ENCODE measurements around the gene SLU7.

SLU7 gene

GRCh38 chr5:160363660-160364395, 55.1 kb downstream of the SLU7 start:
- TF ChIP-seq SPI1 (IDR thresholded peaks at IDR 0.05; ENCODE audit: low read depth, low read length) (no peak), POU2F2 (IDR thresholded peaks at IDR 0.05; ENCODE audit: low read depth, low read length) (no peak), TAF1 (IDR thresholded peaks at IDR 0.05; ENCODE audit: low read depth, low read length) (no peak), POLR2AphosphoS5 (IDR thresholded peaks at IDR 0.05; ENCODE audit: low read depth, low read length) (no peak), POLR2A (IDR thresholded peaks at IDR 0.05; ENCODE audit: low read depth, low read length) (no peak), PAX5 (IDR thresholded peaks at IDR 0.05; ENCODE audit: insufficient read depth, low read length, severe bottlenecking) (no peak)
- DNase-seq (ENCODE audit: insufficient read length, low spot score): no peak
- no peak for FAIRE-seq

- no peak for FAIRE-seq
- no peak for DNase-seq (ENCODE audit: insufficient read length, low spot score)
- TF ChIP-seq TAF1 (IDR thresholded peaks at IDR 0.05; ENCODE audit: low read depth, low read length) (no peak), SPI1 (IDR thresholded peaks at IDR 0.05; ENCODE audit: low read depth, low read length) (no peak), POU2F2 (IDR thresholded peaks at IDR 0.05; ENCODE audit: low read depth, low read length) (no peak), PAX5 (IDR thresholded peaks at IDR 0.05; ENCODE audit: insufficient read depth, low read length, severe bottlenecking) (no peak), POLR2A (IDR thresholded peaks at IDR 0.05; ENCODE audit: low read depth, low read length) (no peak), POLR2AphosphoS5 (IDR thresholded peaks at IDR 0.05; ENCODE audit: low read depth, low read length) (no peak)
Measured at GRCh38 chr5:160363211-160363610, 55.7 kb downstream of the SLU7 start.

- FAIRE-seq (no peak), DNase-seq (ENCODE audit: insufficient read length, low spot score) (no peak)
- TF ChIP-seq POU2F2 (IDR thresholded peaks at IDR 0.05; ENCODE audit: low read depth, low read length): no peak
- TF ChIP-seq POLR2AphosphoS5 (IDR thresholded peaks at IDR 0.05; ENCODE audit: low read depth, low read length): no peak
- TF ChIP-seq TAF1 (IDR thresholded peaks at IDR 0.05; ENCODE audit: low read depth, low read length): no peak
- no peak for TF ChIP-seq POLR2A (IDR thresholded peaks at IDR 0.05; ENCODE audit: low read depth, low read length)
- TF ChIP-seq PAX5 (IDR thresholded peaks at IDR 0.05; ENCODE audit: insufficient read depth, low read length, severe bottlenecking): no peak
- no peak for TF ChIP-seq SPI1 (IDR thresholded peaks at IDR 0.05; ENCODE audit: low read depth, low read length)
Measured at GRCh38 chr5:160361624-160362228, 57.2 kb downstream of the SLU7 start.

GRCh38 chr5:160360310-160360709, 58.6 kb downstream of the SLU7 start:
- TF ChIP-seq POLR2AphosphoS5 (IDR thresholded peaks at IDR 0.05; ENCODE audit: low read depth, low read length) (no peak), SPI1 (IDR thresholded peaks at IDR 0.05; ENCODE audit: low read depth, low read length) (no peak), TAF1 (IDR thresholded peaks at IDR 0.05; ENCODE audit: low read depth, low read length) (no peak), PAX5 (IDR thresholded peaks at IDR 0.05; ENCODE audit: insufficient read depth, low read length, severe bottlenecking) (no peak), POLR2A (IDR thresholded peaks at IDR 0.05; ENCODE audit: low read depth, low read length) (no peak), POU2F2 (IDR thresholded peaks at IDR 0.05; ENCODE audit: low read depth, low read length) (no peak)
- DNase-seq (ENCODE audit: insufficient read length, low spot score): no peak
- FAIRE-seq: no peak

- DNase-seq (ENCODE audit: insufficient read length, low spot score): no peak
- TF ChIP-seq SPI1 (IDR thresholded peaks at IDR 0.05; ENCODE audit: low read depth, low read length): no peak
- FAIRE-seq: no peak
Measured at GRCh38 chr5:160359816-160360215, 59.1 kb downstream of the SLU7 start.

GRCh38 chr5:160359242-160359641, 59.6 kb downstream of the SLU7 start:
- TF ChIP-seq SPI1 (IDR thresholded peaks at IDR 0.05; ENCODE audit: low read depth, low read length) (no peak), POLR2A (IDR thresholded peaks at IDR 0.05; ENCODE audit: low read depth, low read length) (no peak), POLR2AphosphoS5 (IDR thresholded peaks at IDR 0.05; ENCODE audit: low read depth, low read length) (no peak), POU2F2 (IDR thresholded peaks at IDR 0.05; ENCODE audit: low read depth, low read length) (no peak), TAF1 (IDR thresholded peaks at IDR 0.05; ENCODE audit: low read depth, low read length) (no peak), PAX5 (IDR thresholded peaks at IDR 0.05; ENCODE audit: insufficient read depth, low read length, severe bottlenecking) (no peak)
- no peak for FAIRE-seq

GRCh38 chr5:160357861-160358411, 60.9 kb downstream of the SLU7 start:
- DNase-seq (ENCODE audit: insufficient read length, low spot score) (no peak), FAIRE-seq (no peak)
- TF ChIP-seq SPI1 (IDR thresholded peaks at IDR 0.05; ENCODE audit: low read depth, low read length) (no peak), POLR2AphosphoS5 (IDR thresholded peaks at IDR 0.05; ENCODE audit: low read depth, low read length) (no peak), PAX5 (IDR thresholded peaks at IDR 0.05; ENCODE audit: insufficient read depth, low read length, severe bottlenecking) (no peak), POU2F2 (IDR thresholded peaks at IDR 0.05; ENCODE audit: low read depth, low read length) (no peak), TAF1 (IDR thresholded peaks at IDR 0.05; ENCODE audit: low read depth, low read length) (no peak), POLR2A (IDR thresholded peaks at IDR 0.05; ENCODE audit: low read depth, low read length) (no peak)

More at GRCh38 chr5:160359242-160359641, 59.6 kb downstream of the SLU7 start:
- no peak for DNase-seq (ENCODE audit: insufficient read length, low spot score)

GRCh38 chr5:160357394-160357793, 61.5 kb downstream of the SLU7 start:
- TF ChIP-seq SPI1 (IDR thresholded peaks at IDR 0.05; ENCODE audit: low read depth, low read length) (no peak), PAX5 (IDR thresholded peaks at IDR 0.05; ENCODE audit: insufficient read depth, low read length, severe bottlenecking) (no peak), TAF1 (IDR thresholded peaks at IDR 0.05; ENCODE audit: low read depth, low read length) (no peak), POU2F2 (IDR thresholded peaks at IDR 0.05; ENCODE audit: low read depth, low read length) (no peak), POLR2AphosphoS5 (IDR thresholded peaks at IDR 0.05; ENCODE audit: low read depth, low read length) (no peak), POLR2A (IDR thresholded peaks at IDR 0.05; ENCODE audit: low read depth, low read length) (no peak)
- FAIRE-seq: no peak

GRCh38 chr5:160356550-160357347, 62.1 kb downstream of the SLU7 start:
- DNase-seq (ENCODE audit: insufficient read length, low spot score): no peak
- TF ChIP-seq SPI1 (IDR thresholded peaks at IDR 0.05; ENCODE audit: low read depth, low read length) (no peak), TAF1 (IDR thresholded peaks at IDR 0.05; ENCODE audit: low read depth, low read length) (no peak), PAX5 (IDR thresholded peaks at IDR 0.05; ENCODE audit: insufficient read depth, low read length, severe bottlenecking) (no peak), POU2F2 (IDR thresholded peaks at IDR 0.05; ENCODE audit: low read depth, low read length) (no peak), POLR2AphosphoS5 (IDR thresholded peaks at IDR 0.05; ENCODE audit: low read depth, low read length) (no peak), POLR2A (IDR thresholded peaks at IDR 0.05; ENCODE audit: low read depth, low read length) (no peak)
- FAIRE-seq: no peak

More at GRCh38 chr5:160357394-160357793, 61.5 kb downstream of the SLU7 start:
- DNase-seq (ENCODE audit: insufficient read length, low spot score): no peak
